ENCODE data around the gene MED13L. TPM values are rescaled to one million over a fixed set of nuclear protein-coding genes. Genes with fewer than 3 reads are reported as not detected.

MED13L gene
- total RNA-seq, 2 experiments from 2014 or later, result 25.7 to 40.1 TPM

DNA sequence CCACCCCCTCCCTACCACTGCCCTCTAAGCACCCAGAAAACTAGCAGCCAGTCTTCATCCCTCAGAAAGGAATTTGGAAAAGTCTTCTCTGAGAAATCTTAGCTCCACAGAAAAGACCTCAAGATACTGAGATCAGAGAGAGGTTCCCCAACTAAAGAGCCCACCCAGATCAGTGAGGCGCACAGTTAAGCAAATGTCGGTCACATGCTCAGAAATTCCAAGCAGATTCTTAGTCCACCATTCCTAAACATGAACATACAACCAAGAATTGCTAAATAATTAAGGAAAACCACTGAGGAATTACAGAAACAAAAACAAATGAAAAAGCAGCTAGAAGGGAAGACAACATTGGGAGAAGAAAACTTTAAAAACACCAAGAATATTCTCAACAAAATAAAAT lies 32.3 kb downstream of the MED13L start:
- H2AFZ ChIP-seq (ENCODE audit: low read length), result no peak overlapping the region
- H3K9me3 ChIP-seq (ENCODE audit: low read length), result peaks cover 19% of the 10 kb centered on the region
- H3K4me1 ChIP-seq (ENCODE audit: insufficient read depth, low read length, poor library complexity, severe bottlenecking), result no peaks in the 10 kb centered on the region
- no peak overlapping the region for H3K27ac ChIP-seq (ENCODE audit: low read depth, low read length, poor library complexity, severe bottlenecking)
- CTCF ChIA-PET (ENCODE audit: unreplicated experiment), result no interaction called here
- no peaks in the 10 kb centered on the region for H3K36me3 ChIP-seq (ENCODE audit: insufficient read depth, low read length)
- peaks cover 37% of the 10 kb centered on the region for H3K79me2 ChIP-seq (ENCODE audit: insufficient read depth, low read depth, low read length)
- no peak for TF ChIP-seq EZH2phosphoT487 (IDR thresholded peaks at IDR 0.05; ENCODE audit: borderline replicate concordance, low read depth, low read length)
- TF ChIP-seq, protein P1, sequence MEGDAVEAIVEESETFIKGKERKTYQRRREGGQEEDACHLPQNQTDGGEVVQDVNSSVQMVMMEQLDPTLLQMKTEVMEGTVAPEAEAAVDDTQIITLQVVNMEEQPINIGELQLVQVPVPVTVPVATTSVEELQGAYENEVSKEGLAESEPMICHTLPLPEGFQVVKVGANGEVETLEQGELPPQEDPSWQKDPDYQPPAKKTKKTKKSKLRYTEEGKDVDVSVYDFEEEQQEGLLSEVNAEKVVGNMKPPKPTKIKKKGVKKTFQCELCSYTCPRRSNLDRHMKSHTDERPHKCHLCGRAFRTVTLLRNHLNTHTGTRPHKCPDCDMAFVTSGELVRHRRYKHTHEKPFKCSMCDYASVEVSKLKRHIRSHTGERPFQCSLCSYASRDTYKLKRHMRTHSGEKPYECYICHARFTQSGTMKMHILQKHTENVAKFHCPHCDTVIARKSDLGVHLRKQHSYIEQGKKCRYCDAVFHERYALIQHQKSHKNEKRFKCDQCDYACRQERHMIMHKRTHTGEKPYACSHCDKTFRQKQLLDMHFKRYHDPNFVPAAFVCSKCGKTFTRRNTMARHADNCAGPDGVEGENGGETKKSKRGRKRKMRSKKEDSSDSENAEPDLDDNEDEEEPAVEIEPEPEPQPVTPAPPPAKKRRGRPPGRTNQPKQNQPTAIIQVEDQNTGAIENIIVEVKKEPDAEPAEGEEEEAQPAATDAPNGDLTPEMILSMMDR (conservative IDR thresholded peaks at IDR 0.05; ENCODE audit: low read length), result no peak
- H3K4me2 ChIP-seq (ENCODE audit: low read length), result no peak overlapping the region
- no TSS peak for BruUV-seq (replicated peaks)
- no peak for DNase-seq (ENCODE audit: low spot score)
- POLR2A ChIA-PET, result interaction anchor here (0.6 kb wide), 1 partner anchor 345 kb away, joined by 4 read pairs; no protein-coding TSS in a partner anchor
- H4K20me1 ChIP-seq (ENCODE audit: insufficient read depth, low read length), result peaks cover 15% of the 10 kb centered on the region
- H3K9me2 ChIP-seq (ENCODE audit: insufficient read depth, low read length), result no peaks in the 10 kb centered on the region
- intact Hi-C loops (cut with micrococcal nuclease; ENCODE audit: unreplicated experiment), result no loop called here
- no peak overlapping the region for H3K4me3 ChIP-seq (ENCODE audit: low read depth, low read length, poor library complexity, severe bottlenecking)

DNA sequence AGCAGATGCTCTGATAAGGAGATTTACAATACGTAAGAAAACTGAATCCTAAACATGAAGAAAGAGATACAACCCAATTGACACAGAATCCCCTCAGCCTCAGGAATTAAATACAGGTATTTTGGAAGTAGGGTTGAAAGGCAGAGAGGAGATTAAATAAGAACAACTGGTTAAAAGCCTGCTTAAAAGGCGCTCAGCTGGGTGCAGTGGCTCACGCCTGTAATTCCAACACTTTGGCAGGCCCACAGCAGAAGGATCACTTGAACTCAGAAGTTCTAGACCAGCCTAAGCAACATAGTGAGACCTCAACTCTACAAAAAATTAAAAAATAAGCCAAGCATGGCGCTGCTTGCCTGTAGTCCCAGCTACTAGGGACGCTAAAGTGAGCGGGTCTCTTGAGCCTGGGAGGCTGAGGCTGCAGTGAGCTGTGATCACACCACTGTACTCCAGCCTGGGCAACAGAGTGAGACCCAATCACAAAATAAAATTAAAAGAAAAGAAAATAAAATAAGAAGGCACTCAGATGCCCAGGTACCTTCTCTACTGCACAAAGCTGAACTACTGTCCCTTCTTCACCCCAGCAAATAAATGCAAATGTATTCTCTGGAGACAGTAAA lies 32.9 kb downstream of the MED13L start:
- BruUV-seq (replicated peaks), result no TSS peak
- Histone ChIP-seq H3K4me1 (ENCODE audit: insufficient read depth, low read length, poor library complexity, severe bottlenecking) (no peaks in the 10 kb centered on the region), H3K4me3 (ENCODE audit: low read depth, low read length, poor library complexity, severe bottlenecking) (no peak overlapping the region), H4K20me1 (ENCODE audit: insufficient read depth, low read length) (peaks cover 15% of the 10 kb centered on the region), H3K27ac (ENCODE audit: low read depth, low read length, poor library complexity, severe bottlenecking) (no peak overlapping the region), H2AFZ (ENCODE audit: low read length) (no peak overlapping the region), H3K79me2 (ENCODE audit: insufficient read depth, low read depth, low read length) (peaks cover 31% of the 10 kb centered on the region), H3K36me3 (ENCODE audit: insufficient read depth, low read length) (no peaks in the 10 kb centered on the region), H3K4me2 (ENCODE audit: low read length) (no peak overlapping the region), H3K9me2 (ENCODE audit: insufficient read depth, low read length) (no peaks in the 10 kb centered on the region), H3K9me3 (ENCODE audit: low read length) (peaks cover 13% of the 10 kb centered on the region)
- POLR2A ChIA-PET, result no interaction called here
- TF ChIP-seq, protein P1 (conservative IDR thresholded peaks at IDR 0.05; ENCODE audit: low read length), result no peak
- TF ChIP-seq EZH2phosphoT487 (IDR thresholded peaks at IDR 0.05; ENCODE audit: borderline replicate concordance, low read depth, low read length), result no peak
- DNase-seq (ENCODE audit: low spot score), result no peak
- CTCF ChIA-PET (ENCODE audit: unreplicated experiment), result no interaction called here
- intact Hi-C loops (cut with micrococcal nuclease; ENCODE audit: unreplicated experiment), result no loop called here

DNA sequence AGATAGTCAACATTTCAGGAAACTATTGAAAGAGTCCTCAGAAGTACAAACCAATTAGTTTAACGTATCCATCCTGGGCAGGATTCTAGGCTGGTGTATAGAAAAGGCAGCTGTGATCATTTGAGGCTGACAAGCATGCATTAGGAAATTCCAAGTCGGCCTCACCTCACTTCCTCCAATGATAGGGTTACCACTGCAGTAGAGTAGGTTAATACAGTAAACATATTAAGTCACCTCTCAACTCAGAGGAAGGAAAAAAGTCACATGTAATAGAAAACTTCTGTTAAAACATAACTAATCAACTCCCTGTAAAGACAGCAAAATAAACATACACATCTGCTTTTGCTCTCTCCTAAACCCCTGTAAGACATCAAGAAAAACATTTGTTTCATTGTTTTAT lies 33.5 kb downstream of the MED13L start:
- no peak overlapping the region for H3K4me2 ChIP-seq (ENCODE audit: low read length)
- H3K79me2 ChIP-seq (ENCODE audit: insufficient read depth, low read depth, low read length), result peaks cover 25% of the 10 kb centered on the region
- H3K9me2 ChIP-seq (ENCODE audit: insufficient read depth, low read length), result no peaks in the 10 kb centered on the region
- H3K27ac ChIP-seq (ENCODE audit: low read depth, low read length, poor library complexity, severe bottlenecking), result no peak overlapping the region
- intact Hi-C loops (cut with micrococcal nuclease; ENCODE audit: unreplicated experiment), result no loop called here
- H4K20me1 ChIP-seq (ENCODE audit: insufficient read depth, low read length), result peaks cover 15% of the 10 kb centered on the region
- TF ChIP-seq, protein P1 (conservative IDR thresholded peaks at IDR 0.05; ENCODE audit: low read length), result no peak
- TF ChIP-seq EZH2phosphoT487 (IDR thresholded peaks at IDR 0.05; ENCODE audit: borderline replicate concordance, low read depth, low read length), result no peak
- POLR2A ChIA-PET, result no interaction called here
- CTCF ChIA-PET (ENCODE audit: unreplicated experiment), result no interaction called here
- H3K36me3 ChIP-seq (ENCODE audit: insufficient read depth, low read length), result no peaks in the 10 kb centered on the region
- no TSS peak for BruUV-seq (replicated peaks)
- DNase-seq (ENCODE audit: low spot score), result no peak
- no peaks in the 10 kb centered on the region for H3K4me1 ChIP-seq (ENCODE audit: insufficient read depth, low read length, poor library complexity, severe bottlenecking)
- H3K9me3 ChIP-seq (ENCODE audit: low read length), result peaks cover 7% of the 10 kb centered on the region; the same call in 1 of the 2 replicates
- no peak overlapping the region for H3K4me3 ChIP-seq (ENCODE audit: low read depth, low read length, poor library complexity, severe bottlenecking)
- no peak overlapping the region for H2AFZ ChIP-seq (ENCODE audit: low read length)

Data from OCI-LY7 (cell line).